HepG2 (cell line): ENCODE results near the gene CCR2. TPM values are rescaled to one million over a fixed set of nuclear protein-coding genes. Genes with fewer than 3 reads are reported as not detected.

ENCODE experiments used
- ATAC-seq: fragments of 200-7000 bp; cut with Tn5 transposase; 3 replicates; pipeline ENCODE4 v1.9.1; 2020; ENCODE audit warnings: mild to moderate bottlenecking, moderate library complexity
- BruUV-seq: library from RNA; stranded (reverse); fragments of 400-500 nt; replicated peaks from 2 replicates; lab custom pipeline; 2021; lab: Mats Ljungman, UMichigan
- CTCF ChIA-PET: fragments of 300-600 bp; formaldehyde crosslinking; extraction: SDS; loops from one replicate; lab custom pipeline; 2021; ENCODE audit warnings: low total read pairs, inconsistent platforms, low intra/inter-chr PET ratio; lab: Yijun Ruan, JAX
- POLR2A ChIA-PET: fragments of 350-600 bp; sonication (Branson Sonifier 250); formaldehyde crosslinking; loops from one replicate; lab custom pipeline; 2020; ENCODE audit warnings: antibody characterized with exemption, inconsistent platforms; lab: Yijun Ruan, JAX
- DNase-seq: peaks from one replicate; pipeline ENCODE4 v3.0.0-alpha.2; 2015; ENCODE audit warnings: low spot score
- FAIRE-seq: peaks from 3 replicates; lab custom pipeline; 2011; peaks lifted over from hg19 to GRCh38; lab: Jason Lieb, UNC
- H2AFZ ChIP-seq: one replicate; pipeline ENCODE4 v1.6.1; 2011; ENCODE audit warnings: low read length, inconsistent platforms
- H3K27ac ChIP-seq: fragments of 300-600 bp; 3 replicates; pipeline ENCODE4 v1.8.0; 2011; ENCODE audit warnings: mixed run types, mild to moderate bottlenecking, mixed read lengths, low read length, inconsistent platforms; ENCODE audit not compliant: insufficient read depth; ENCODE audit errors: extremely low read length
- H3K27me3 ChIP-seq, 2 experiments: fragments of 200-600 bp in 1 of 2; 2 replicates in 1 of 2; 3 replicates in 1 of 2; pipeline versions ENCODE4 v1.6.0 to v1.8.0; 2011; ENCODE audit warnings: low read length in 2 of 2, mild to moderate bottlenecking in 2 of 2, moderate library complexity in 2 of 2, inconsistent platforms in 1 of 2; ENCODE audit not compliant: insufficient read depth in 2 of 2, control insufficient read depth in 1 of 2
- H3K36me3 ChIP-seq, 2 experiments: fragments of 200-600 bp in 1 of 2; replicated peaks in 1 of 2; 2 replicates in 1 of 2; 3 replicates in 1 of 2; pipeline versions ENCODE4 v1.5.1 to v1.8.0; 2011; ENCODE audit warnings: low read length in 2 of 2, inconsistent platforms in 1 of 2; ENCODE audit not compliant: insufficient read depth in 2 of 2, control insufficient read depth in 1 of 2
- H3K4me1 ChIP-seq: 2 replicates; pipeline ENCODE4 v1.5.1; 2012; ENCODE audit warnings: low read length, inconsistent platforms; ENCODE audit not compliant: insufficient read depth
- H3K4me2 ChIP-seq: 2 replicates; pipeline ENCODE4 v1.6.0; 2011; ENCODE audit warnings: low read depth, low read length, inconsistent platforms
- H3K4me3 ChIP-seq, 3 experiments: fragments of 200-600 bp in 1 of 3; sonication (generic), shearing (Covaris generic) in 1 of 3; replicated peaks in 1 of 3; 2 replicates each; pipeline ENCODE4 v1.5.1; 2011 to 2016; ENCODE audit warnings: low read length in 3 of 3, inconsistent platforms in 2 of 3, low read depth in 2 of 3, mild to moderate bottlenecking in 2 of 3, control low read depth in 1 of 3, mixed read lengths in 1 of 3; ENCODE audit not compliant: insufficient read depth in 1 of 3
- H3K79me2 ChIP-seq: one replicate; pipeline ENCODE4 v1.6.1; 2011; ENCODE audit warnings: low read length, inconsistent platforms; ENCODE audit not compliant: insufficient read depth
- H3K9ac ChIP-seq: 2 replicates; pipeline ENCODE4 v1.6.0; 2011; ENCODE audit warnings: mild to moderate bottlenecking, low read depth, low read length, inconsistent platforms; ENCODE audit not compliant: insufficient read depth
- H3K9me3 ChIP-seq: 2 replicates; pipeline ENCODE4 v1.5.1; 2012; ENCODE audit warnings: mild to moderate bottlenecking, low read length
- H4K20me1 ChIP-seq: 2 replicates; pipeline ENCODE4 v1.6.0; 2011; ENCODE audit warnings: inconsistent platforms, mild to moderate bottlenecking, low read length, moderate library complexity; ENCODE audit not compliant: insufficient read depth
- EP300 ChIP-seq, 3 experiments: sonication (generic) in 1 of 3; formaldehyde crosslinking in 1 of 3; IDR thresholded peaks; 2 replicates each; pipeline versions ENCODE4 v1.5.1 to v1.6.1; 2011 to 2020; ENCODE audit warnings: low read depth in 2 of 3, low read length in 2 of 3, borderline replicate concordance in 1 of 3, improper control_type of control experiment in 1 of 3, mild to moderate bottlenecking in 1 of 3, missing genetic modification reagents in 1 of 3, moderate library complexity in 1 of 3
- SNAI1 ChIP-seq: sonication (generic); formaldehyde crosslinking; IDR thresholded peaks from 2 replicates; pipeline ENCODE4 v1.5.0; 2020; ENCODE audit warnings: mild to moderate bottlenecking, missing genetic modification reagents, borderline replicate concordance
- SOX6 ChIP-seq, 2 experiments: fragments of 450-650 bp in 1 of 2; sonication (generic) in 1 of 2; formaldehyde crosslinking in 1 of 2; IDR thresholded peaks; 2 replicates each; pipeline versions ENCODE4 v1.4.0 to v1.6.1; 2017 to 2020; ENCODE audit warnings: antibody characterized with exemption in 1 of 2, mild to moderate bottlenecking in 1 of 2, missing genetic modification reagents in 1 of 2
- ZKSCAN1 ChIP-seq: fragments of 150-350 bp; IDR thresholded peaks from 2 replicates; pipeline ENCODE4 v1.6.1; 2014; ENCODE audit warnings: low read length
- ZNF232 ChIP-seq: sonication (generic); formaldehyde crosslinking; IDR thresholded peaks from 2 replicates; pipeline ENCODE4 v1.4.0; 2020; ENCODE audit warnings: missing genetic modification reagents, borderline replicate concordance
- ZNF570 ChIP-seq: sonication (generic); formaldehyde crosslinking; IDR thresholded peaks from 2 replicates; pipeline ENCODE4 v1.4.0; 2020; ENCODE audit warnings: mild to moderate bottlenecking, missing genetic modification reagents, borderline replicate concordance
- WGBS: methylation state at CpG from one replicate; pipeline ENCODE4 v1.1.6; 2017; ENCODE audit warnings: low lambda C conversion rate; 5-methylcytosine and 5-hydroxymethylcytosine counted together
- in situ Hi-C: cut with HindIII; loops from 2 replicates; pipeline ENCODE4 v1.10.0; 2017; ENCODE audit warnings: low pct_unique_long_range_greater_than_20kb; ENCODE audit not compliant: extremely low pct_ligation_motif_present
- intact Hi-C: fragments of 100-400 bp; cut with micrococcal nuclease; formaldehyde crosslinking; loops from one replicate; pipeline ENCODE4 v1.10.0; 2022; ENCODE audit not compliant: unreplicated experiment
- polyA plus RNA-seq, 8 experiments: library from polyadenylated mRNA; depleted of rRNA in 3 of 8; stranded (reverse) in 7 of 8; unstranded in 1 of 8; fragments of >200 nt; fragmentation: Illumina TruSeq in 4 of 8; extraction: Trizol in 4 of 8; gene quantifications; 2 replicates each; pipeline versions ENCODE4 v1.2.1 to v1.2.3, GENCODE V29; 2011 to 2016; ENCODE audit warnings: low read depth in 4 of 8, missing spikeins in 1 of 8, mixed read lengths in 1 of 8; ENCODE audit not compliant: insufficient read depth in 1 of 8
- total RNA-seq, 5 experiments: library from RNA; depleted of rRNA; stranded (reverse); fragments of >200 nt; fragmentation: Illumina TruSeq; extraction: Trizol; gene quantifications; 2 replicates each; pipeline ENCODE4 v1.2.3, GENCODE V29; 2016; ENCODE audit warnings: low read depth in 1 of 5
- TF ChIP-seq, protein P1 (sequence below): sonication (generic); formaldehyde crosslinking; IDR thresholded peaks from 2 replicates; pipeline ENCODE4 v1.4.0; 2020; ENCODE audit warnings: mild to moderate bottlenecking, missing genetic modification reagents, borderline replicate concordance
- TF ChIP-seq, protein P2 (sequence below): sonication (generic); formaldehyde crosslinking; IDR thresholded peaks from 2 replicates; pipeline ENCODE4 v1.9.0; 2022; ENCODE audit warnings: low read depth, missing genetic modification reagents
- TF ChIP-seq, protein P3 (sequence below): sonication (generic); formaldehyde crosslinking; IDR thresholded peaks from 2 replicates; pipeline ENCODE4 v1.4.0; 2020; ENCODE audit warnings: missing genetic modification reagents
- TF ChIP-seq, protein P4 (sequence below): sonication (generic); formaldehyde crosslinking; IDR thresholded peaks from 2 replicates; pipeline ENCODE4 v1.8.0; 2022; ENCODE audit warnings: mild to moderate bottlenecking, missing genetic modification reagents, moderate library complexity

CCR2 gene
- total and polyA plus RNA-seq, 2 of the 13 experiments (the other 11 are each of a cell fraction or from before 2014, with no cell fraction given), result not detected

DNA sequence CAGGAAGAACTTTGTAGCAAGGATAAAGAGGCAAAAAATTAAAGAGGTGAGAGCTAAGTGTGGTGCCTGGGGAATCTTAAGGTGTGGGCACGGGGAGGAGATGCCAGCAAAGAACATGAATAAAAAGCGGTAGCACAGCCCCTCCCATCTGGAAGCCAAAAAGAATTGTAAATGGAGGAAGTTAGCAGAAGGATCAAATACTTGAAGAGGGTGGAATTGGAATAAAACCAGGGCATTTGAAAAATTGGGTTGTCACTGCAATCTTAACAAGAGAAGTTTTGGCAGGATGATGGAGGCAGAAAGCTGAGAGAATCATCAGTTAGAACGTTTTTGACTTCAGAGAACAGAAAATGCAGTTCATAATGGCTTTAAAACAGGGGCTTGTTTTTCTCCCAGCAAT is 2.4 kb downstream of the CCR2 start (continued):
- TF ChIP-seq SOX6 (IDR thresholded peaks at IDR 0.05) (no peak), SOX6 (CRISPR knock-in tag; IDR thresholded peaks at IDR 0.05) (no peak), ZNF570 (CRISPR knock-in tag) (no peak)

DNA sequence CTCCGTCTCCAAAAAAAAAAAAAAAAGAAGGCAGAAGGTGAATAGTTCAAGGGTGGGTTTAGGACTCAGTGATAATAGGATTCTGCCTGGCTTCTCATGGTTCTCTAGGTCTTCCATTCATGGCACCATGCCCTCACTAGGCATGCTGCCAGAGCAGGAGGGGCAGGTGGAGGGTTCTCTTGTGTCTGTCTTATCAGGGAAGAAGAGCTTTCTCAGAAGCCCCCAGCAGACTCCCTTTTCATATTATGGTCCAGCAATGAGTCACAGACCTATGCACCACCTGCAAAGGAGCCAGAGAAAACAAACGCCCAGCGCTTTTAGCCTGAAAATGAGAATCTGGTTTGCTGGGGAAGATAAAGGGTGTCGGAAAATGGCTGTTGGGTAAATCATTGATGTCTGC is 3.0 kb downstream of the CCR2 start:
- Histone ChIP-seq H4K20me1 (no peaks in the 10 kb centered on the region), H3K9me3 (no peaks in the 10 kb centered on the region), H3K36me3 (no peaks in the 10 kb centered on the region), H3K4me1 (no peaks in the 10 kb centered on the region), H3K9ac (no peak overlapping the region), H3K79me2 (no peaks in the 10 kb centered on the region), H3K27ac (no peak overlapping the region), H2AFZ (no peak overlapping the region), H3K27me3 (peaks cover 0 to 9% of the 10 kb centered on the region in 2 experiments; a peak in 2 of 5 replicates), H3K4me2 (no peak overlapping the region), H3K4me3 (no peak overlapping the region)
- CTCF ChIA-PET, result no interaction called here
- no TSS peak for BruUV-seq
- no peak for ATAC-seq
- in situ Hi-C loops, result no loop called here
- no peak for DNase-seq
- intact Hi-C loops, result no loop called here
- WGBS, result 18% methylated on average over 4 of the region's 4 CpGs
- no peak for FAIRE-seq
- POLR2A ChIA-PET, result no interaction called here
- TF ChIP-seq EP300 (IDR thresholded peaks at IDR 0.05; ENCODE audit: low read depth in 2 of 2, low read length in 2 of 2) (no peak), EP300 (CRISPR knock-in tag; IDR thresholded peaks at IDR 0.05; ENCODE audit: borderline replicate concordance) (no peak), ZNF232 (no peak), ZKSCAN1 (no peak), SNAI1 (CRISPR knock-in tag) (no peak)
- TF ChIP-seq, protein P1, sequence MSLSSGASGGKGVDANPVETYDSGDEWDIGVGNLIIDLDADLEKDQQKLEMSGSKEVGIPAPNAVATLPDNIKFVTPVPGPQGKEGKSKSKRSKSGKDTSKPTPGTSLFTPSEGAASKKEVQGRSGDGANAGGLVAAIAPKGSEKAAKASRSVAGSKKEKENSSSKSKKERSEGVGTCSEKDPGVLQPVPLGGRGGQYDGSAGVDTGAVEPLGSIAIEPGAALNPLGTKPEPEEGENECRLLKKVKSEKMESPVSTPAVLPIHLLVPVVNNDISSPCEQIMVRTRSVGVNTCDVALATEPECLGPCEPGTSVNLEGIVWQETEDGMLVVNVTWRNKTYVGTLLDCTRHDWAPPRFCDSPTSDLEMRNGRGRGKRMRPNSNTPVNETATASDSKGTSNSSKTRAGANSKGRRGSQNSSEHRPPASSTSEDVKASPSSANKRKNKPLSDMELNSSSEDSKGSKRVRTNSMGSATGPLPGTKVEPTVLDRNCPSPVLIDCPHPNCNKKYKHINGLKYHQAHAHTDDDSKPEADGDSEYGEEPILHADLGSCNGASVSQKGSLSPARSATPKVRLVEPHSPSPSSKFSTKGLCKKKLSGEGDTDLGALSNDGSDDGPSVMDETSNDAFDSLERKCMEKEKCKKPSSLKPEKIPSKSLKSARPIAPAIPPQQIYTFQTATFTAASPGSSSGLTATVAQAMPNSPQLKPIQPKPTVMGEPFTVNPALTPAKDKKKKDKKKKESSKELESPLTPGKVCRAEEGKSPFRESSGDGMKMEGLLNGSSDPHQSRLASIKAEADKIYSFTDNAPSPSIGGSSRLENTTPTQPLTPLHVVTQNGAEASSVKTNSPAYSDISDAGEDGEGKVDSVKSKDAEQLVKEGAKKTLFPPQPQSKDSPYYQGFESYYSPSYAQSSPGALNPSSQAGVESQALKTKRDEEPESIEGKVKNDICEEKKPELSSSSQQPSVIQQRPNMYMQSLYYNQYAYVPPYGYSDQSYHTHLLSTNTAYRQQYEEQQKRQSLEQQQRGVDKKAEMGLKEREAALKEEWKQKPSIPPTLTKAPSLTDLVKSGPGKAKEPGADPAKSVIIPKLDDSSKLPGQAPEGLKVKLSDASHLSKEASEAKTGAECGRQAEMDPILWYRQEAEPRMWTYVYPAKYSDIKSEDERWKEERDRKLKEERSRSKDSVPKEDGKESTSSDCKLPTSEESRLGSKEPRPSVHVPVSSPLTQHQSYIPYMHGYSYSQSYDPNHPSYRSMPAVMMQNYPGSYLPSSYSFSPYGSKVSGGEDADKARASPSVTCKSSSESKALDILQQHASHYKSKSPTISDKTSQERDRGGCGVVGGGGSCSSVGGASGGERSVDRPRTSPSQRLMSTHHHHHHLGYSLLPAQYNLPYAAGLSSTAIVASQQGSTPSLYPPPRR (CRISPR knock-in tag), result no peak
- TF ChIP-seq, protein P2, sequence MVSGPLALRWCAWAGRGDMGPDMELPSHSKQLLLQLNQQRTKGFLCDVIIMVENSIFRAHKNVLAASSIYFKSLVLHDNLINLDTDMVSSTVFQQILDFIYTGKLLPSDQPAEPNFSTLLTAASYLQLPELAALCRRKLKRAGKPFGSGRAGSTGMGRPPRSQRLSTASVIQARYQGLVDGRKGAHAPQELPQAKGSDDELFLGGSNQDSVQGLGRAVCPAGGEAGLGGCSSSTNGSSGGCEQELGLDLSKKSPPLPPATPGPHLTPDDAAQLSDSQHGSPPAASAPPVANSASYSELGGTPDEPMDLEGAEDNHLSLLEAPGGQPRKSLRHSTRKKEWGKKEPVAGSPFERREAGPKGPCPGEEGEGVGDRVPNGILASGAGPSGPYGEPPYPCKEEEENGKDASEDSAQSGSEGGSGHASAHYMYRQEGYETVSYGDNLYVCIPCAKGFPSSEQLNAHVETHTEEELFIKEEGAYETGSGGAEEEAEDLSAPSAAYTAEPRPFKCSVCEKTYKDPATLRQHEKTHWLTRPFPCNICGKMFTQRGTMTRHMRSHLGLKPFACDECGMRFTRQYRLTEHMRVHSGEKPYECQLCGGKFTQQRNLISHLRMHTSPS (CRISPR knock-in tag), result no peak
- TF ChIP-seq, protein P3, sequence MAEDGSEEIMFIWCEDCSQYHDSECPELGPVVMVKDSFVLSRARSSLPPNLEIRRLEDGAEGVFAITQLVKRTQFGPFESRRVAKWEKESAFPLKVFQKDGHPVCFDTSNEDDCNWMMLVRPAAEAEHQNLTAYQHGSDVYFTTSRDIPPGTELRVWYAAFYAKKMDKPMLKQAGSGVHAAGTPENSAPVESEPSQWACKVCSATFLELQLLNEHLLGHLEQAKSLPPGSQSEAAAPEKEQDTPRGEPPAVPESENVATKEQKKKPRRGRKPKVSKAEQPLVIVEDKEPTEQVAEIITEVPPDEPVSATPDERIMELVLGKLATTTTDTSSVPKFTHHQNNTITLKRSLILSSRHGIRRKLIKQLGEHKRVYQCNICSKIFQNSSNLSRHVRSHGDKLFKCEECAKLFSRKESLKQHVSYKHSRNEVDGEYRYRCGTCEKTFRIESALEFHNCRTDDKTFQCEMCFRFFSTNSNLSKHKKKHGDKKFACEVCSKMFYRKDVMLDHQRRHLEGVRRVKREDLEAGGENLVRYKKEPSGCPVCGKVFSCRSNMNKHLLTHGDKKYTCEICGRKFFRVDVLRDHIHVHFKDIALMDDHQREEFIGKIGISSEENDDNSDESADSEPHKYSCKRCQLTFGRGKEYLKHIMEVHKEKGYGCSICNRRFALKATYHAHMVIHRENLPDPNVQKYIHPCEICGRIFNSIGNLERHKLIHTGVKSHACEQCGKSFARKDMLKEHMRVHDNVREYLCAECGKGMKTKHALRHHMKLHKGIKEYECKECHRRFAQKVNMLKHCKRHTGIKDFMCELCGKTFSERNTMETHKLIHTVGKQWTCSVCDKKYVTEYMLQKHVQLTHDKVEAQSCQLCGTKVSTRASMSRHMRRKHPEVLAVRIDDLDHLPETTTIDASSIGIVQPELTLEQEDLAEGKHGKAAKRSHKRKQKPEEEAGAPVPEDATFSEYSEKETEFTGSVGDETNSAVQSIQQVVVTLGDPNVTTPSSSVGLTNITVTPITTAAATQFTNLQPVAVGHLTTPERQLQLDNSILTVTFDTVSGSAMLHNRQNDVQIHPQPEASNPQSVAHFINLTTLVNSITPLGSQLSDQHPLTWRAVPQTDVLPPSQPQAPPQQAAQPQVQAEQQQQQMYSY (CRISPR knock-in tag), result no peak
- TF ChIP-seq, protein P4, sequence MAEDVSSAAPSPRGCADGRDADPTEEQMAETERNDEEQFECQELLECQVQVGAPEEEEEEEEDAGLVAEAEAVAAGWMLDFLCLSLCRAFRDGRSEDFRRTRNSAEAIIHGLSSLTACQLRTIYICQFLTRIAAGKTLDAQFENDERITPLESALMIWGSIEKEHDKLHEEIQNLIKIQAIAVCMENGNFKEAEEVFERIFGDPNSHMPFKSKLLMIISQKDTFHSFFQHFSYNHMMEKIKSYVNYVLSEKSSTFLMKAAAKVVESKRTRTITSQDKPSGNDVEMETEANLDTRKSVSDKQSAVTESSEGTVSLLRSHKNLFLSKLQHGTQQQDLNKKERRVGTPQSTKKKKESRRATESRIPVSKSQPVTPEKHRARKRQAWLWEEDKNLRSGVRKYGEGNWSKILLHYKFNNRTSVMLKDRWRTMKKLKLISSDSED (CRISPR knock-in tag), result no peak
